Suprapubic skin (tissue), 4 donors: Measurements from ENCODE around the gene YKT6. TPM values are rescaled to one million over a fixed set of nuclear protein-coding genes. Genes with fewer than 3 reads are reported as not detected.

Experiments used
- DNase-seq, 2 donors: peaks; one replicate each; pipeline ENCODE4 v3.0.0-alpha.2; 2019; ENCODE audit warnings: low spot score in 2 of 2
- H3K27ac ChIP-seq: fragments of 200-600 bp; sonication (generic); one replicate; pipeline ENCODE4 v1.5.1; 2019
- H3K27me3 ChIP-seq: fragments of 200-600 bp; sonication (generic); one replicate; pipeline ENCODE4 v1.5.1; 2019
- H3K36me3 ChIP-seq: fragments of 200-600 bp; sonication (generic); one replicate; pipeline ENCODE4 v1.5.1; 2019
- H3K4me1 ChIP-seq: fragments of 200-600 bp; sonication (generic); one replicate; pipeline ENCODE4 v1.5.1; 2019
- H3K4me3 ChIP-seq: fragments of 200-600 bp; sonication (generic); one replicate; pipeline ENCODE4 v1.5.1; 2019; ENCODE audit warnings: mild to moderate bottlenecking
- H3K9me3 ChIP-seq: fragments of 200-600 bp; sonication (generic); one replicate; pipeline ENCODE4 v1.5.1; 2019
- EP300 ChIP-seq: sonication (generic); formaldehyde crosslinking; IDR thresholded peaks from one replicate; pipeline ENCODE4 v1.6.1; 2017; ENCODE audit warnings: antibody characterized with exemption
- POLR2A ChIP-seq, 2 donors: fragments of 450-650 bp; IDR thresholded peaks; one replicate each; pipeline ENCODE4 v1.6.1; 2017; ENCODE audit warnings: antibody characterized with exemption in 2 of 2, mild to moderate bottlenecking in 2 of 2, moderate library complexity in 2 of 2
- POLR2AphosphoS5 ChIP-seq, 3 donors: sonication (generic); formaldehyde crosslinking; IDR thresholded peaks; one replicate each; pipeline ENCODE4 v1.6.1; 2017; ENCODE audit warnings: antibody characterized with exemption in 3 of 3
- WGBS: methylation state at CpG from one replicate; pipeline ENCODE4 v1.1.5; 2018; 5-methylcytosine and 5-hydroxymethylcytosine counted together
- total RNA-seq, 4 donors: library from RNA; depleted of rRNA; stranded (reverse); fragments of >200 nt; gene quantifications; one replicate each; pipeline ENCODE4 v1.1.0, GENCODE V29; 2016
- TF ChIP-seq, protein P1 (sequence below), 2 donors: fragments of 200-600 bp in 1 of 2; fragments of 450-650 bp in 1 of 2; sonication (generic) in 1 of 2; IDR thresholded peaks; one replicate each; pipeline ENCODE4 v1.5.1; 2016 to 2019; ENCODE audit warnings: antibody characterized with exemption in 2 of 2, mild to moderate bottlenecking in 1 of 2, moderate library complexity in 1 of 2

The YKT6 gene
- total RNA-seq, 4 donors from 2014 or later = 40.6 to 52.1 (median 43.5) TPM

DNA sequence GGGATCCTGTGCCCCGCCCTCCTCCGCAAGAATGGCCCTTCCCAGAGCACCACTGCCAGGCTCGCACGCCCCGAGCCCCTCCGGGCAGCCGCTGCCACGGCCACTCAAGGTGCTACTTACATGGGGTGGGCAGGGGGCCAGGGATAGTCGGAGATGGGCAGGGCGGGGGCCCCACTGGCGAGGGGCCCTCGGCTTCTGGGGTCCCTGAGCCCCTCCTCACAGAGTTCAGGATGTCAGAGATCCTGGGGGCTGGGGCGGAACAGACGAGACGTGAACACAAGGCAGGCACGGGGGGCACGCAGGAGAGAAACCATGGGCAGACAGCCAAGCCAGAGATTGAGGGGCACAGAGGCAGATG, 25.6 kb downstream of the YKT6 start:
- WGBS = 61% methylated on average over 17 of the region's 17 CpGs
- H3K27ac ChIP-seq = no peak overlapping the region
- peaks cover 8% of the 10 kb centered on the region for H3K4me1 ChIP-seq
- no peak for DNase-seq
- H3K27me3 ChIP-seq = peaks cover 22% of the 10 kb centered on the region
- H3K9me3 ChIP-seq = no peaks in the 10 kb centered on the region
- no peak overlapping the region for H3K4me3 ChIP-seq
- TF ChIP-seq EP300 = no peak
- TF ChIP-seq POLR2AphosphoS5 (IDR thresholded peaks at IDR 0.05) = no peak
- TF ChIP-seq, protein P1, sequence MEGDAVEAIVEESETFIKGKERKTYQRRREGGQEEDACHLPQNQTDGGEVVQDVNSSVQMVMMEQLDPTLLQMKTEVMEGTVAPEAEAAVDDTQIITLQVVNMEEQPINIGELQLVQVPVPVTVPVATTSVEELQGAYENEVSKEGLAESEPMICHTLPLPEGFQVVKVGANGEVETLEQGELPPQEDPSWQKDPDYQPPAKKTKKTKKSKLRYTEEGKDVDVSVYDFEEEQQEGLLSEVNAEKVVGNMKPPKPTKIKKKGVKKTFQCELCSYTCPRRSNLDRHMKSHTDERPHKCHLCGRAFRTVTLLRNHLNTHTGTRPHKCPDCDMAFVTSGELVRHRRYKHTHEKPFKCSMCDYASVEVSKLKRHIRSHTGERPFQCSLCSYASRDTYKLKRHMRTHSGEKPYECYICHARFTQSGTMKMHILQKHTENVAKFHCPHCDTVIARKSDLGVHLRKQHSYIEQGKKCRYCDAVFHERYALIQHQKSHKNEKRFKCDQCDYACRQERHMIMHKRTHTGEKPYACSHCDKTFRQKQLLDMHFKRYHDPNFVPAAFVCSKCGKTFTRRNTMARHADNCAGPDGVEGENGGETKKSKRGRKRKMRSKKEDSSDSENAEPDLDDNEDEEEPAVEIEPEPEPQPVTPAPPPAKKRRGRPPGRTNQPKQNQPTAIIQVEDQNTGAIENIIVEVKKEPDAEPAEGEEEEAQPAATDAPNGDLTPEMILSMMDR (IDR thresholded peaks at IDR 0.05) = no peak
- no peak for TF ChIP-seq POLR2A (IDR thresholded peaks at IDR 0.05)
- no peaks in the 10 kb centered on the region for H3K36me3 ChIP-seq

DNA sequence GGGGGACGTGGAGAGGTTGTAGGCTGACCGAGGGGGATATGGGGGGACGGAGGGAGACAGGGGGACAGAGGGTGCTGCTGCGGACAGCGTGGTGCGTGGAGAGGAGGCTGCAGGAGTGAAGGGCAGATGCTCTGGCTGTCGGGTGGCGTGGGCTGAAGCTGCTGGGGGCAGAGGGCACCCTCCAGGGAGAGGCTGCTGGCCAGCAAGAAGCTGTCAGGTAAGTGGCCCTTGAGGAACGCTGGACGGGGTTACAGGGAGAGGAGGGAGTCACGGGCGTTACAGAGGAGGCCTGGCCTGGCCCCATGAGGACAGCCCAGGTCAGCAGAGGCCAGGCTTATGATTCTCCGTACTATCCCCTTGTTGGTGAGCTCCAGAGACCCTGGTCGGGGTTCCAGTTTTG, 27.1 kb downstream of the YKT6 start:
- no peak overlapping the region for H3K4me3 ChIP-seq
- no peaks in the 10 kb centered on the region for H3K9me3 ChIP-seq
- 73% methylated on average over 14 of the region's 14 CpGs for WGBS
- no peak for DNase-seq
- peaks cover 22% of the 10 kb centered on the region for H3K27me3 ChIP-seq
- H3K4me1 ChIP-seq = peaks cover 8% of the 10 kb centered on the region
- H3K36me3 ChIP-seq = no peaks in the 10 kb centered on the region
- no peak overlapping the region for H3K27ac ChIP-seq
- TF ChIP-seq POLR2AphosphoS5 (IDR thresholded peaks at IDR 0.05) (no peak), POLR2A (IDR thresholded peaks at IDR 0.05) (no peak)
- TF ChIP-seq, protein P1 (IDR thresholded peaks at IDR 0.05) = no peak

DNA sequence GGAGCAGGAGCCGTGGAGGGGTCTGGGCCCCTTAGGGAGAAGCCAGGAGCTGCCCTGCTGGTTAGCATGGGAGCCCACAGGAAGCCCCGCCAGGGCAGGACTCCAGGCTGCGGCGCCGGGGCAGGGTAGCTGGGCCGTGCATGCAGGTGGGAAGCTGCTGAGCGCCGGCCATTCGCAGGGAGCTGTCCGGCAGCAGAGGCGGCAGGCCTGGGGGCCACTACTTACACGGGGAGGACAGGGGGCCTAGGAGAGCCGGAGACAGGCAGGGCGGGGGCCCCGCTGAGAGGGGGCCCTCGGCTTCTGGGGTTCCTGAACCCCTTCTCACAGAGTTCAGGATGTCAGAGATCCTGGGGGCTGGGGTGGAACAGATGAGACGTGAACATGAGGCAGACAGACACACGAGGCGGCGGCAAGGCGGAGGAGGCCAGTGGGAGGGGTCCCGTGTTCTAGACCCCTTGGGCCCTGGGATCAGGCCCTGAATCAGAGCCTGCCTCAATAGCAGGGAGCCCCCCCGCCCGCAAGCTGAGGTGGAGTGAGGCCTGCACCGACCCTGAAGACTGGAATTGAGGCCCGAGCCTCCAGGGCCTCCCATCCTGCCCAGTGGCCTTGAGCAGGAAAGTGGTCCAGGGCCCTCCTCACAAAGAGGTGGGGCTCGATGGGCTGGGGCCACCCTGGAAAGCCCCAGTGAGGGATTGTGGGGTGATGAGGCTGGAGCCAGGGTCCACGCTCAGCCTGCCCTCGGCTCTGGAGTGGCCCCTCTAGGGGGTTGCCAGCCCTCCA, 28.0 kb downstream of the YKT6 start:
- WGBS = 80% methylated on average over 24 of the region's 29 CpGs
- TF ChIP-seq, protein P1 (IDR thresholded peaks at IDR 0.05) = no peak
- TF ChIP-seq POLR2A (IDR thresholded peaks at IDR 0.05) (no peak), POLR2AphosphoS5 (IDR thresholded peaks at IDR 0.05) (no peak), EP300 (no peak)
- no peak overlapping the region for H3K27ac ChIP-seq

DNA sequence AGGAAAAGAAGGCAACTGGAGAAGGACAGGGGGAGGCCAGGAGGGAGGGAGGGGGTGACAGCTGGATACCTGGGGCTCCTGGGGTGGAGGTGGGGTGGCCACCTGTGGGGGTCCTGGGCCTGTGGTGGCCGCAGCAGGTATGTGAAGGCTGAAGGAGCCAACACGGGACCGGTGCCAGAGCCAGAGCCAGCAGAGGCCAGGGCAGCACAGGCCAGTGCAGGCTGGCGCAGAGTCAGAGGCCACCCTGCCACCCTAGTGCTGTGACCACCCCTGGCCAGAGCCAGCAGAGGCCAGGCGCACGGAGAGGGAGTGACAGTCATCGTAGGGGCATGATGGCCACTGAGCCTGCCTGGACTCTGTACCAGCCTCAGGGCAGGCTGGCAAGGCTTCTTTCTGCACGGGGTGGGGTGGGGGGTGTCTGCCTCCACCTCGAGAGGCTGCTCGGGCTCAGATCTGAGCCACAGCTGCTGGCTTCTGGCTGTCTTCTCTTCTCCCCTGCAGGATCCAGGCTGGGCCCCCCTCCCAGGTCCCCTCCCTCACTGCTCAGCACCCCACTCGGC, 28.8 kb downstream of the YKT6 start:
- DNase-seq = no peak
- H3K36me3 ChIP-seq = no peaks in the 10 kb centered on the region
- WGBS = 61% methylated on average over 7 of the region's 11 CpGs
- H3K27ac ChIP-seq = no peak overlapping the region
- H3K9me3 ChIP-seq = no peaks in the 10 kb centered on the region
- peaks cover under 1% of the 10 kb centered on the region for H3K4me1 ChIP-seq
- TF ChIP-seq POLR2AphosphoS5 (IDR thresholded peaks at IDR 0.05) (no peak), EP300 (no peak), POLR2A (IDR thresholded peaks at IDR 0.05) (no peak)
- H3K27me3 ChIP-seq = peaks cover 22% of the 10 kb centered on the region
- H3K4me3 ChIP-seq = no peak overlapping the region

More for the DNA sequence above, 28.0 kb downstream of the YKT6 start:
- H3K4me3 ChIP-seq = no peak overlapping the region
- H3K36me3 ChIP-seq = no peaks in the 10 kb centered on the region
- no peak for DNase-seq
- peaks cover 22% of the 10 kb centered on the region for H3K27me3 ChIP-seq
- no peaks in the 10 kb centered on the region for H3K9me3 ChIP-seq
- H3K4me1 ChIP-seq = peaks cover 8% of the 10 kb centered on the region

DNA sequence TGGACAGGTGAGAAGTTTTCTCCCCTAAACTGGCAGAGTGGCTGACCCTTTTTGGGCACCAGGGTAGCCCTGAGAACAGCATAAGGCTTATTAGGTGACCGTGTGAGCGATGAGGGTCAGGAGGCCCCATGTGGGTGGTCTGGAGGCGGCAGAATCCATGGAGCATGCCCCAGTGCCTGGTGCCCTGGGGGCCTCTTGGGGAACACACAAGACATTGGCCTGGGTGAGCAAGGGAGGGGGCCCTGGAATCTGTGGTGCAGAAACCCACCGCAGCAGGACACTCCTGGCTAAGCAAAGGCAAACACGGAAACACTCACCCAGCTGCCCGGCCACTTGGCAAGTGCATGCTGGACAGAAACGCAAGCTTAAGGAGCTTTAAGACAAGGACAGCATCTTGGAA, 29.5 kb downstream of the YKT6 start:
- Histone ChIP-seq H3K36me3 (no peaks in the 10 kb centered on the region), H3K4me1 (no peaks in the 10 kb centered on the region), H3K27me3 (peaks cover 18% of the 10 kb centered on the region), H3K27ac (no peak overlapping the region), H3K9me3 (no peaks in the 10 kb centered on the region), H3K4me3 (no peak overlapping the region)
- TF ChIP-seq EP300 = no peak
- TF ChIP-seq, protein P1 (IDR thresholded peaks at IDR 0.05) = no peak
- no peak for TF ChIP-seq POLR2AphosphoS5 (IDR thresholded peaks at IDR 0.05)
- TF ChIP-seq POLR2A (IDR thresholded peaks at IDR 0.05) = no peak
- 89% methylated on average over 4 of the region's 7 CpGs for WGBS
- no peak for DNase-seq
